ENCODE data around the gene GPT2.
A peak's percentile ranks its signal among the peaks of the same experiment; 100 is the strongest.

GPT2 gene, protein sequence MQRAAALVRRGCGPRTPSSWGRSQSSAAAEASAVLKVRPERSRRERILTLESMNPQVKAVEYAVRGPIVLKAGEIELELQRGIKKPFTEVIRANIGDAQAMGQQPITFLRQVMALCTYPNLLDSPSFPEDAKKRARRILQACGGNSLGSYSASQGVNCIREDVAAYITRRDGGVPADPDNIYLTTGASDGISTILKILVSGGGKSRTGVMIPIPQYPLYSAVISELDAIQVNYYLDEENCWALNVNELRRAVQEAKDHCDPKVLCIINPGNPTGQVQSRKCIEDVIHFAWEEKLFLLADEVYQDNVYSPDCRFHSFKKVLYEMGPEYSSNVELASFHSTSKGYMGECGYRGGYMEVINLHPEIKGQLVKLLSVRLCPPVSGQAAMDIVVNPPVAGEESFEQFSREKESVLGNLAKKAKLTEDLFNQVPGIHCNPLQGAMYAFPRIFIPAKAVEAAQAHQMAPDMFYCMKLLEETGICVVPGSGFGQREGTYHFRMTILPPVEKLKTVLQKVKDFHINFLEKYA

GRCh38 chr16:46883690-46884512 is at the start of gene GPT2:
Gene GPT2, plus strand, starts transcription at chr16:46884362. Its CDS starts 354 bp downstream, at chr16:46884716.
- no peaks in the 10 kb centered on the region for H3K9me3 ChIP-seq (ENCODE audit: control insufficient read depth in 2 of 2, low read length in 2 of 2)
- peak within 1 kb of the TSS; percentile 37 for H3K27ac ChIP-seq (ENCODE audit: low read length)
- H3K9ac ChIP-seq (ENCODE audit: low read length in 2 of 2): peak within 1 kb of the TSS; percentile 62 to 72
- peaks cover 12% of the 10 kb centered on the region for H3K4me1 ChIP-seq (ENCODE audit: control insufficient read depth, insufficient read depth, low read length)
- peaks cover 0 to 8% of the 10 kb centered on the region in 2 donors for H3K27me3 ChIP-seq (ENCODE audit: control insufficient read depth in 1 of 2, insufficient read depth in 2 of 2, low read length in 2 of 2)
- H3K4me3 ChIP-seq (ENCODE audit: low read length in 2 of 2): peak within 1 kb of the TSS; percentile 80 to 85
- no peaks in the 10 kb centered on the region for H3K36me3 ChIP-seq (ENCODE audit: control insufficient read depth in 2 of 2, insufficient read depth in 2 of 2, low read length in 2 of 2)

DNA sequence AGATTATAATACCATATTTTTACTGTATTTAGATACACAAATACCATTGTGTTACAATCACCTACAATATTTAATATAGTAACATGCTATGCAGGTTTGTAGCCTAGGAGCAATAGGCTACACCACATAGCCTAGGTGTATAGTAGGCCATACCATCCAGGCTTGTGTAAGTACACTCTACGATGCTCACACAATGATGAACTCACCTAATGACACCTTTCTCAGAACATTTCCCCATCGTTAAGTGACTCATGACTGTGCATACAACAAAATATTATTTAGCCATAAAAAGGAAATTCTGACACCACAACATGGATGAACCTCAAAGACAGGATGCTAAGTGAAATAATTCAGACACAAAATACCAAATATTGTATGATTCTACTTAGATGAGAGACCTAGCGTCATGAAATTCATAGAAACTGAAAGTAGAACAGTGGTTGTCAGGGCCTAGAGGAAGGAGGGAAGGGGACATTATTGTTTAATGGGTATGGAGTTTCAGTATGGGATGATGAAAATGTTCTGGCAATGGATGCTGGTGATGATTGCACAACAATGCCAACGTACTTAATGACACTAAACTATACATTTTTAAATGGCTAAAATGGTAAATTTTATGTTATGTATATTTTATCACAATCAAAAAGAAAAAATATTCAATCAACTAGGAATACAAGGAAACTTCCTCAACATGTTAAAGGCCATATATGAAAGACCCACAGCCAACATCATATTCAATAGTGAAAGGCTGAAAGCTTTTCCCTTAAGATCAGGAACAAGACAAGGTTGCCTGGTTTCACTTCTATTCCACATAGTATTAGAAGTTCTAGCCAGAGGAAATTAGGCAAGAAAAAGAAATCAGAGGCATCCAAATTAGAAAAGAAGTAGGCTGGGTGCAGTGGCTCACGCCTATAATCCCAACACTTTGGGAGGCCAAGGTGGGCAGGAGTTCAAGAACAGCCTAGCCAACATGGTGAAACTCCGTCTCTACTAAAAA is 47.3 kb upstream of the GPT2 start:
- Histone ChIP-seq H3K27ac (ENCODE audit: low read length) (no peak overlapping the region), H3K9ac (ENCODE audit: low read length in 2 of 2) (no peak overlapping the region), H3K4me3 (ENCODE audit: low read length in 2 of 2) (no peak overlapping the region), H3K27me3 (ENCODE audit: control insufficient read depth in 1 of 2, insufficient read depth in 2 of 2, low read length in 2 of 2) (no peaks in the 10 kb centered on the region), H3K9me3 (ENCODE audit: control insufficient read depth in 2 of 2, low read length in 2 of 2) (no peaks in the 10 kb centered on the region), H3K36me3 (ENCODE audit: control insufficient read depth in 2 of 2, insufficient read depth in 2 of 2, low read length in 2 of 2) (no peaks in the 10 kb centered on the region), H3K4me1 (ENCODE audit: control insufficient read depth, insufficient read depth, low read length) (no peaks in the 10 kb centered on the region)

DNA sequence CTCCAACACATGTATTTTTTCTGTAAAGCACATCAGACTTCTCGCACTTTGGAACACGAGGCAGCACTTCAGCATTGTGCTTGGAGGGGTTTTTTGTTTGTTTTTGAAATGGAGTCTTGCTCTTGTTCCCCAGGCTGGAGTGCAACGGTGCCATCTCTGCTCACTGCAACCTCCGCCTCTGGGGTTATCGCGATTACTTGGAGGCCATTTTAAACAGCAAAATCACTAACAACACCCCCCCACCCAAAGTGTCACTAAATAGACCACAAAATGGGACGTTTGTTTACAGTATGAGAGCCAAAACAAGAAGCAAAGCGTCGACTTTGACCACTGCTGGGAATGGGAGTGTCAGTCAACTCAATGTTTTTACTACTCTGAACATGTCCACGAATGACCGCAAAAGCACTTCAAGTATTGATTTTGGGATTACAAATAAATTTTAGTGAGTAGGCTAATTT is 44.1 kb upstream of the GPT2 start:
- Histone ChIP-seq H3K9ac (ENCODE audit: low read length in 2 of 2) (no peak overlapping the region), H3K4me1 (ENCODE audit: control insufficient read depth, insufficient read depth, low read length) (peaks cover 5% of the 10 kb centered on the region), H3K36me3 (ENCODE audit: control insufficient read depth in 2 of 2, insufficient read depth in 2 of 2, low read length in 2 of 2) (no peaks in the 10 kb centered on the region), H3K9me3 (ENCODE audit: control insufficient read depth in 2 of 2, low read length in 2 of 2) (no peaks in the 10 kb centered on the region), H3K27me3 (ENCODE audit: control insufficient read depth in 1 of 2, insufficient read depth in 2 of 2, low read length in 2 of 2) (peaks cover 6 to 9% of the 10 kb centered on the region in 2 donors), H3K27ac (ENCODE audit: low read length) (no peak overlapping the region), H3K4me3 (ENCODE audit: low read length in 2 of 2) (no peak overlapping the region)

DNA sequence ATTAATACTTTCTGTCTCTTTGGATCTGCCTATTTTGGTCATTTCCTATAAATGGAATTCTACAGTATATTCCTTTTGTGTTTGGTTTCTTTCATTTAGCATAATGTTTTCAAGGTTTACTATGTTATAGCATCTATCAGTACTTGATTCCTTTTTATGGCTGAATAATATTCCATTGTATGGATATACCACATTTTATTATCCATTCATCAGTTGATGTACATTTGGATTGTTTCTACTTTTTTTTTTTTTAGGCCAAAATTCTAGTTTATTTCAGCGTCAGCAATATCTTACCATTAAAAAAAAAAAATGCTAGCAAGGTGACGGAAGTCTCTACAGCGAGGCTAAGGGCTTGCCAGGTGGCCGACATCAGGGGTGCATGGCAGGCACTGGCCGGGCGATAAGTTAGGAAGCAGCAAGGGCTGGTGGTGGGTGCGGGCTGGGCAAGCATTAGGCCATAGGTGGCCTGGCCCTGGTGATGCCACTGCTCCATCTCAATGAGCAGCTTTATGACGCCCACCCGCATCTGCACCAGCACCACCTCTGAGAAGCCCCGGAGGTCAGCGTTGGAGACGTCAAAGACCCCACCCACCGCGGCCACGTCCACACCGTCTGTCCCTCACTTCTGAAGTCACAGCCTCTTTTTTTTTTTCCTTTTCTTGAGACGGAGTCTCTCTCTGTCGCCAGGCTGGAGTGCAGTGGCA is 41.8 kb upstream of the GPT2 start:
- peaks cover 5% of the 10 kb centered on the region for H3K4me1 ChIP-seq (ENCODE audit: control insufficient read depth, insufficient read depth, low read length)
- H3K27ac ChIP-seq (ENCODE audit: low read length): no peak overlapping the region
- no peak overlapping the region for H3K9ac ChIP-seq (ENCODE audit: low read length in 2 of 2)
- H3K4me3 ChIP-seq (ENCODE audit: low read length in 2 of 2): no peak overlapping the region
- no peaks in the 10 kb centered on the region for H3K36me3 ChIP-seq (ENCODE audit: control insufficient read depth in 2 of 2, insufficient read depth in 2 of 2, low read length in 2 of 2)
- peaks cover 9 to 12% of the 10 kb centered on the region in 2 donors for H3K27me3 ChIP-seq (ENCODE audit: control insufficient read depth in 1 of 2, insufficient read depth in 2 of 2, low read length in 2 of 2)
- no peaks in the 10 kb centered on the region for H3K9me3 ChIP-seq (ENCODE audit: control insufficient read depth in 2 of 2, low read length in 2 of 2)

DNA sequence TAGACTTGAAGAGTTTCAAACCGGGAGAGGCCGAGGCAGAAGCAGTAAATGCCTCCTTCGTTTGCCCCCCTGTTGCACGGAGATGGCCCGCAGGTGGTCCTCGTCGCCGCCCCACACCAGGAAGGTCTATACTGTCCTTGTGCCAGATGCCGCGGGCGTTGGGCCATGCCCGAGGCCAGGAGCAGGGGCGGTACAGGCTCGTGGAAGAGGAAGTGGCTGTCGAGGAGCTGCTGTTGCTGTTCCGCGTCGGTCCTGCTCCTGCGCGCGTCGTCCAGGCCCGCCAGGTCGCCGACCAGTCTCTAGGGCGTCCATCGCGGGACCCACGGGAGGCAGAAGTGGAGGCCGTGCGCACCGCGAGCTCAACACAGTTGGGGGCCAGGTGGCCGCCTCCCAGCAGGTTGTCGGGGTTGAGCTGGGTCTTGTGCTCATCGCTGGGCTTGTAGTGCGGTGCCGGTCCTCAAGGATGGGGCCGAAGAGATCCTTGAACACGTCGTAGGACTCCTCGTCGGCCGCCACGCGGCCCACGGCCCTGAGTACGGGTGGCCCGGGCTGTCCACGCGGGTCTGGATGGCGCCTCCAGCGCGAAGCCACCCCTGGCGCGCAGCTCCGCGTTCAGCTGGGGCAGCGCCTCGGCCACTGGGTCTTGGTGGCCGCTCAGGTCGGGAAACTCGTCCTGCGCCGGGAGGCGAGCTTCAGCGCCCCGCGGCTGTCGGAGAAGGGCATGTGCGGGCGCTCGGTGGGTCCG is 40.1 kb upstream of the GPT2 start:
- Histone ChIP-seq H3K9me3 (ENCODE audit: control insufficient read depth in 2 of 2, low read length in 2 of 2) (no peaks in the 10 kb centered on the region), H3K9ac (ENCODE audit: low read length in 2 of 2) (no peak overlapping the region), H3K27ac (ENCODE audit: low read length) (no peak overlapping the region), H3K27me3 (ENCODE audit: control insufficient read depth in 1 of 2, insufficient read depth in 2 of 2, low read length in 2 of 2) (peaks cover 9 to 12% of the 10 kb centered on the region in 2 donors), H3K36me3 (ENCODE audit: control insufficient read depth in 2 of 2, insufficient read depth in 2 of 2, low read length in 2 of 2) (no peaks in the 10 kb centered on the region), H3K4me3 (ENCODE audit: low read length in 2 of 2) (no peak overlapping the region), H3K4me1 (ENCODE audit: control insufficient read depth, insufficient read depth, low read length) (peaks cover 5% of the 10 kb centered on the region)

GRCh38 chr16:46844771-46845170 is 39.4 kb upstream of the GPT2 start:
- Histone ChIP-seq H3K4me3 (ENCODE audit: low read length in 2 of 2) (no peak overlapping the region), H3K4me1 (ENCODE audit: control insufficient read depth, insufficient read depth, low read length) (peaks cover 5% of the 10 kb centered on the region), H3K27me3 (ENCODE audit: control insufficient read depth in 1 of 2, insufficient read depth in 2 of 2, low read length in 2 of 2) (peaks cover 9 to 12% of the 10 kb centered on the region in 2 donors), H3K9ac (ENCODE audit: low read length in 2 of 2) (no peak overlapping the region), H3K27ac (ENCODE audit: low read length) (no peak overlapping the region), H3K36me3 (ENCODE audit: control insufficient read depth in 2 of 2, insufficient read depth in 2 of 2, low read length in 2 of 2) (no peaks in the 10 kb centered on the region), H3K9me3 (ENCODE audit: control insufficient read depth in 2 of 2, low read length in 2 of 2) (no peaks in the 10 kb centered on the region)

DNA sequence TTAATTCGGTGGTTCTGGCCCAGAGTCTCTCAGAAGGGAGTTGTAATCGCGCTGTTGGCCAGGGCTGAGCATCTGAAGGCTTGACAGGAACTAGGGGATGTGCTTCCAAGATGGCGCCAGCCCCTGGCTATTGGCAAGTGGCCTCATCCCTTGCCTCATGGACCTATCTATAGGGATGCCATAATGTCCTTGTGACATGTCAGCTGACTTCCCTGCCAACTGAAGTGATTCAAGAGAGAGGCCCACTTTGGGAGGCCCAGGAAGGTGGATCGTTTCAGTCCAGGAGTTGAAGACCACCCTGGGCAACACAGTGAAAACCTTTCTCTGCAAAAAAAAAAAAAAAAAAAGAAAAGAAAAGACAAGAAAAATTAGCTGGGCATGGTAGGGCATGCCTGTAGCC is 38.2 kb upstream of the GPT2 start:
- Histone ChIP-seq H3K4me3 (ENCODE audit: low read length in 2 of 2) (no peak overlapping the region), H3K9ac (ENCODE audit: low read length in 2 of 2) (no peak overlapping the region), H3K36me3 (ENCODE audit: control insufficient read depth in 2 of 2, insufficient read depth in 2 of 2, low read length in 2 of 2) (no peaks in the 10 kb centered on the region), H3K27me3 (ENCODE audit: control insufficient read depth in 1 of 2, insufficient read depth in 2 of 2, low read length in 2 of 2) (peaks cover 9 to 12% of the 10 kb centered on the region in 2 donors), H3K9me3 (ENCODE audit: control insufficient read depth in 2 of 2, low read length in 2 of 2) (no peaks in the 10 kb centered on the region), H3K27ac (ENCODE audit: low read length) (no peak overlapping the region), H3K4me1 (ENCODE audit: control insufficient read depth, insufficient read depth, low read length) (peaks cover 5% of the 10 kb centered on the region)

DNA sequence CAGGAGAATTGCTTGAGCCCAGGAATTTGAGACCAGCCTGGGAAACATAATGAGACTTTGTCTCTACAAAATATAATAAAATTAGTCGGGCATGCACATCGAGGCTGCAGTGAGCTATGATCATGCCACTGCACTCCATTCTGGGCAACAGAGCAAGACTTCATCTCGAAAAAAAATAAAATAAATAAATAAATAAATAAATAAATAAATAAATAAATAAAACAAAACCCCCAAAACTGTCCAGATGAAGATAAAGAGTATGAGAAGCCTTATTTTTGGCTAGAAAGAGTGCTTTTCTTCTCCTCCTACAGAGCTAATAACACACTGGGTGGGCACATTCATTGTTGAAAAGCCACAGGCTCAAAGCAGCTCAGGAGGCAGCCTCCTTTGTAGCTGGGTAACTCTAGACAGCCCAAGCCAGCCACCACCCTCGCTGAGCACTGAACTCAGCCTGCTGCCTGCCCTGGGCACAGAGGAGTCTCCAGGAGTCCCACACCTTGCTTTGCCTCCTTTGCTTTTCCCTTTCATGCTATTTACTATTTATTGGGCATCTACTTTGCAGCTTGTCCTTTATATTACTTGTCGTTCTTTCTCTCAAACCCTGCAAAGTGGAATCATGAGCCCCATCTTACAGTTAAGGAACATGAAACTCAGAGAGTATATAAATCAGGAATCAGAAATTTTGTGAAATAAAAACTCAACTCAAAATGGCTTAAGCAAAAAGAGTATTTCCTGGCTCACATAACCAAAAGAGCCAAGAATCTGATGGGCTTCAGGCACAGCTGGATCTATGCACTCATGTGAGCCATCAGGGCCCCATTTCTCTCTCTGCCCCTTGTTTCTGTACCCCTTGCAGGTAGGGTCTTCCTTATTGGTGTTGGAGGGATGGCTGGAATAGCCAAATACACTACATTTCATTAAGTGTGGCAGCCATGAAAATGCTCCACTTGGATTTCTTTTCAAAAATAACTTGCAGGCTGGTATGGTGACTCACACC is 35.1 kb upstream of the GPT2 start:
- H3K4me1 ChIP-seq (ENCODE audit: control insufficient read depth, insufficient read depth, low read length): peaks cover 3% of the 10 kb centered on the region
- H3K4me3 ChIP-seq (ENCODE audit: low read length in 2 of 2): no peak overlapping the region
- peaks cover 7 to 9% of the 10 kb centered on the region in 2 donors for H3K27me3 ChIP-seq (ENCODE audit: control insufficient read depth in 1 of 2, insufficient read depth in 2 of 2, low read length in 2 of 2)
- H3K9ac ChIP-seq (ENCODE audit: low read length in 2 of 2): no peak overlapping the region
- no peaks in the 10 kb centered on the region for H3K9me3 ChIP-seq (ENCODE audit: control insufficient read depth in 2 of 2, low read length in 2 of 2)
- no peaks in the 10 kb centered on the region for H3K36me3 ChIP-seq (ENCODE audit: control insufficient read depth in 2 of 2, insufficient read depth in 2 of 2, low read length in 2 of 2)
- no peak overlapping the region for H3K27ac ChIP-seq (ENCODE audit: low read length)
